Spleen (tissue), 11 donors: ENCODE results near the gene CNPY4. TPM values are rescaled to one million over a fixed set of nuclear protein-coding genes. Genes with fewer than 3 reads are reported as not detected.

Experiments used
- DNase-seq: peaks from one replicate; pipeline ENCODE4 v3.0.0-alpha.2; 2020
- H3K27ac ChIP-seq, 8 donors: fragments of 200-600 bp; sonication (generic) in 7 of 8; 1 replicate in 4 of 8; 2 replicates in 4 of 8; pipeline versions ENCODE4 v1.5.0 to v1.8.0; 2016 to 2021; ENCODE audit warnings: inconsistent platforms in 4 of 8, mild to moderate bottlenecking in 4 of 8, moderate library complexity in 1 of 8
- H3K27me3 ChIP-seq, 7 donors: fragments of 200-600 bp; sonication (generic) in 6 of 7; replicated peaks in 1 of 7; 1 replicate in 4 of 7; 2 replicates in 3 of 7; pipeline versions ENCODE4 v1.5.0 to v1.8.0; 2016 to 2021; ENCODE audit warnings: inconsistent platforms in 3 of 7, mild to moderate bottlenecking in 1 of 7
- H3K36me3 ChIP-seq, 6 donors: fragments of 200-600 bp; sonication (generic) in 5 of 6; 1 replicate in 4 of 6; 2 replicates in 2 of 6; pipeline versions ENCODE4 v1.5.0 to v1.8.0; 2016 to 2021; ENCODE audit warnings: inconsistent platforms in 2 of 6
- H3K4me1 ChIP-seq, 6 donors: fragments of 200-600 bp; sonication (generic) in 5 of 6; 1 replicate in 3 of 6; 2 replicates in 3 of 6; pipeline versions ENCODE4 v1.5.0 to v1.8.0; 2016 to 2021; ENCODE audit warnings: inconsistent platforms in 3 of 6
- H3K4me3 ChIP-seq, 8 donors: fragments of 200-600 bp; sonication (generic) in 7 of 8; 1 replicate in 4 of 8; 2 replicates in 4 of 8; pipeline versions ENCODE4 v1.5.0 to v1.8.0; 2016 to 2021; ENCODE audit warnings: inconsistent platforms in 4 of 8, mild to moderate bottlenecking in 4 of 8, moderate library complexity in 2 of 8
- H3K9me3 ChIP-seq, 8 donors: fragments of 200-600 bp; sonication (generic) in 7 of 8; 1 replicate in 4 of 8; 2 replicates in 4 of 8; pipeline versions ENCODE4 v1.5.0 to v1.8.0; 2016 to 2021; ENCODE audit warnings: inconsistent platforms in 4 of 8
- CTCF ChIP-seq, 11 experiments: fragments of 200-600 bp in 7 of 11; fragments of 450-650 bp in 4 of 11; sonication (generic) in 4 of 11; IDR thresholded peaks in 8 of 11; conservative IDR thresholded peaks in 3 of 11; 1 replicate in 7 of 11; 2 replicates in 4 of 11; pipeline versions ENCODE4 v1.4.0 to v1.8.0; 2016 to 2021; ENCODE audit warnings: antibody characterized with exemption in 11 of 11, inconsistent platforms in 4 of 11, mild to moderate bottlenecking in 1 of 11
- POLR2A ChIP-seq, 3 donors: fragments of 450-650 bp; IDR thresholded peaks; one replicate each; pipeline ENCODE4 v1.5.1; 2017; ENCODE audit warnings: antibody characterized with exemption in 3 of 3, mild to moderate bottlenecking in 1 of 3
- POLR2AphosphoS5 ChIP-seq, 3 donors: sonication (generic); formaldehyde crosslinking; IDR thresholded peaks; one replicate each; pipeline ENCODE4 v1.5.1; 2017; ENCODE audit warnings: antibody characterized with exemption in 3 of 3
- WGBS, 5 donors: extraction: QIAGEN DNeasy Blood & Tissue Kit in 3 of 5; methylation state at CpG; one replicate each; pipeline versions ENCODE4 v1.1.5 to v1.1.7; 2013 to 2018; 5-methylcytosine and 5-hydroxymethylcytosine counted together
- intact Hi-C: fragments of 100-400 bp; cut with DNase I; formaldehyde crosslinking; loops from one replicate; pipeline ENCODE4 v1.15.0; 2023; ENCODE audit warnings: low total_unique reads
- polyA plus RNA-seq, 3 donors: library from polyadenylated mRNA; stranded (reverse); fragments of 200-250 nt; gene quantifications; one replicate each; pipeline ENCODE4 v1.2.1, GENCODE V29; 2013
- total RNA-seq, 7 donors: library from RNA; depleted of rRNA in 3 of 7; stranded (reverse); fragments of >200 nt in 3 of 7; fragmentation: NEBNext Ultra II Directional in 4 of 7; extraction: Animal tissue kit (Norgen Biotek cat#: 25700) in 4 of 7; gene quantifications; one replicate each; pipeline versions ENCODE4 v1.1.0 to v1.2.1, GENCODE V29; 2016 to 2021
- donor health status: healthy with polysubstance abuse.
- donor health status: DM: no; HTN: no; CAD: no; lungs with moderate emphysema.
- donor health status: DM: no; HTN: no; CAD: no.
- donor health status: Bipolar disorder and iron deficiency.
- donor health status: healthy.
- donor health status: DM: no; HTN: no; CAD: no.
- donor health status: DM: yes; HTN: yes; CAD: no.

Gene CNPY4
- total and polyA plus RNA-seq, 10 donors, result 9.7 to 19.7 (median 13.8) TPM

- H3K27me3 ChIP-seq, result no peaks in the 10 kb centered on the region
- intact Hi-C loops, result no loop called here
- 72 to 91% (median 89%) methylated on average over 9 of the region's 9 CpGs for WGBS, 5 donors
- no peak overlapping the region for H3K27ac ChIP-seq
- no peak for DNase-seq
- peaks cover 13 to 63% (median 21%) of the 10 kb centered on the region in 6 donors for H3K4me1 ChIP-seq
- peaks cover 10 to 95% (median 91%) of the 10 kb centered on the region in 6 donors for H3K36me3 ChIP-seq
- no peak for TF ChIP-seq POLR2A (IDR thresholded peaks at IDR 0.05)
- TF ChIP-seq POLR2AphosphoS5 (IDR thresholded peaks at IDR 0.05), result no peak
- TF ChIP-seq CTCF (IDR thresholded peaks at IDR 0.05 in 8 of 11, conservative IDR thresholded peaks at IDR 0.05 in 3 of 11), result no peak
- no peaks in the 10 kb centered on the region for H3K9me3 ChIP-seq
- H3K4me3 ChIP-seq, result no peak overlapping the region
These were observed 24.1 kb upstream of the CNPY4 start for GRCh38 chr7:100095289-100095688.

DNA sequence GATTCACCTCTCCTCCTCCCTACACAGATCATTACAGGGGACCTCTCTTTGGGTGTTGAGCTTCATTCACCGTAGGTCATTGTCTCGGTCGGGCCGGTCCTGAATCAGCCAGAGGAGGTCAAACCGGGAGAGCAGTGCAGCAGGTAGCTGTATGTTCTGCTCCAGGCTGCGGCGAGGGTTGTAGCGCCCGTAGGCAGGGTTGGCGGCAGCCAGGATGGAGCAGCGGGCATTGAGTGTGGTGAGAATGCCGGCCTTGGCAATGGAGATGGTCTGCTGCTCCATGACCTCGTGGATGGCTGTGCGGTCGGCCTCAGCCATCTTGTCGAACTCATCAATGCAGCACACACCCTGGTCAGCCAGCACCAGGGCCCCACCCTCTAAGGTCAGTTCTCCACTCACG is 23.7 kb upstream of the CNPY4 start:
- H3K4me3 ChIP-seq, result no peak overlapping the region
- 88 to 96% (median 95%) methylated on average over 17 of the region's 17 CpGs for WGBS, 5 donors
- TF ChIP-seq POLR2AphosphoS5 (IDR thresholded peaks at IDR 0.05) (peak in 1 of 3 donors; percentile 20), CTCF (IDR thresholded peaks at IDR 0.05 in 8 of 11, conservative IDR thresholded peaks at IDR 0.05 in 3 of 11) (no peak), POLR2A (IDR thresholded peaks at IDR 0.05) (no peak)
- peaks cover 13 to 59% (median 19%) of the 10 kb centered on the region in 6 donors for H3K4me1 ChIP-seq
- intact Hi-C loops, result no loop called here
- no peaks in the 10 kb centered on the region for H3K9me3 ChIP-seq
- H3K36me3 ChIP-seq, result peaks cover 10 to 91% (median 87%) of the 10 kb centered on the region in 6 donors
- no peak overlapping the region for H3K27ac ChIP-seq
- no peaks in the 10 kb centered on the region for H3K27me3 ChIP-seq
- DNase-seq, result no peak

GRCh38 chr7:100098913-100099312 is 20.5 kb upstream of the CNPY4 start:
- WGBS, 5 donors, result 85 to 89% (median 87%) methylated on average over 10 of the region's 10 CpGs
- H3K27ac ChIP-seq, result peak overlapping the region in 3 of 8 donors; percentile 13 to 96 (median 92)
- H3K4me1 ChIP-seq, result peaks cover 13 to 41% (median 32%) of the 10 kb centered on the region in 6 donors
- peaks cover 7 to 69% (median 55%) of the 10 kb centered on the region in 6 donors for H3K36me3 ChIP-seq
- TF ChIP-seq CTCF (IDR thresholded peaks at IDR 0.05 in 8 of 11, conservative IDR thresholded peaks at IDR 0.05 in 3 of 11), result no peak
- no peak for TF ChIP-seq POLR2A (IDR thresholded peaks at IDR 0.05)
- TF ChIP-seq POLR2AphosphoS5 (IDR thresholded peaks at IDR 0.05), result no peak
- intact Hi-C loops, result no loop called here
- H3K27me3 ChIP-seq, result no peaks in the 10 kb centered on the region
- no peak overlapping the region for H3K4me3 ChIP-seq
- H3K9me3 ChIP-seq, result no peaks in the 10 kb centered on the region
- no peak for DNase-seq

- Histone ChIP-seq H3K27ac (peak overlapping the region in 6 of 8 donors; percentile 89 to 97 (median 94)), H3K36me3 (peaks cover 7 to 69% (median 50%) of the 10 kb centered on the region in 6 donors)
These were observed 20.0 kb upstream of the CNPY4 start for GRCh38 chr7:100099452-100099851.

More at GRCh38 chr7:100099452-100099851, 20.0 kb upstream of the CNPY4 start:
- Histone ChIP-seq H3K4me1 (peaks cover 13 to 38% (median 32%) of the 10 kb centered on the region in 6 donors), H3K9me3 (no peaks in the 10 kb centered on the region), H3K27me3 (no peaks in the 10 kb centered on the region), H3K4me3 (peak overlapping the region; percentile 58 to 99 (median 90))
- DNase-seq, result no peak
- intact Hi-C loops, result no loop called here
- no peak for TF ChIP-seq POLR2AphosphoS5 (IDR thresholded peaks at IDR 0.05)
- TF ChIP-seq POLR2A (IDR thresholded peaks at IDR 0.05), result no peak
- no peak for TF ChIP-seq CTCF (IDR thresholded peaks at IDR 0.05 in 8 of 11, conservative IDR thresholded peaks at IDR 0.05 in 3 of 11)
- 63 to 83% (median 77%) methylated on average over 12 of the region's 12 CpGs for WGBS, 5 donors
